GM23248 (cell line): ENCODE results near the gene SEMA3D.

Source experiments
- EZH2 ChIP-seq: fragments of 200-600 bp; sonication (generic); IDR thresholded peaks from 2 replicates; pipeline ENCODE4 v1.6.1; 2018; ENCODE audit warnings: antibody characterized with exemption, mild to moderate bottlenecking; ENCODE audit not compliant: insufficient read depth, poor library complexity, severe bottlenecking
- EZH2phosphoT487 ChIP-seq: fragments of 200-600 bp; sonication (generic); IDR thresholded peaks from 2 replicates; pipeline ENCODE4 v1.6.1; 2018; ENCODE audit warnings: antibody characterized with exemption, moderate library complexity, mild to moderate bottlenecking, low read depth; ENCODE audit not compliant: insufficient read depth

DNA sequence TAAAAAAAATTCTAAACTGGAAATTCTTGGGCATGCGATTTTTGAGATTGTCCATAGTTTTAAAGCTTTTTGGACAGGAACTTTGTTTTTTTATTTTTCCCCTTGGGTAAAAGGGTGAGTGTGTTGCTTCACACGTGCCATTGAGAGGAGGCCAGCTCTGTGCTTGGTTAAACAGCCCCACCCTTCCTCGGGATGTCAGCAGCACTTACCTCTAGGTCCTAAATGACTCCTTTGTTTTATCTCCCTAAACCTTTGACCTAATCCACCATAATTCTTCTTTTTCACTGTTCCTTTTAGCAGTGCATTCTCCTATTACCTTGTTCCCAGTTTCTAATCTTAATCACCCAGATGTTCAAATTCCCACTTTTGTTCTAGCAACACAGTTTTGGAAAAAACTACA is 83.5 kb downstream of the SEMA3D start:
- TF ChIP-seq EZH2phosphoT487 = no peak
- no peak for TF ChIP-seq EZH2
